ENCODE results near the gene C1QTNF2.

The C1QTNF2 gene

GRCh38 chr5:160370713-160371034 is 248 bp upstream of the C1QTNF2 start:
- no peak for TF ChIP-seq CTCF (conservative IDR thresholded peaks at IDR 0.05)
- TF ChIP-seq ZFX (IDR thresholded peaks at IDR 0.05): no peak
- no peak overlapping the region; the same call in 1 of the 2 replicates for H3K27ac ChIP-seq

- TF ChIP-seq ZFX (IDR thresholded peaks at IDR 0.05) (no peak), CTCF (conservative IDR thresholded peaks at IDR 0.05) (no peak)
- H3K27ac ChIP-seq: no peak overlapping the region
Observed at GRCh38 chr5:160367885-160368284, 2.5 kb downstream of the C1QTNF2 start.

GRCh38 chr5:160367261-160367660 is 3.2 kb downstream of the C1QTNF2 start:
- TF ChIP-seq ZFX (IDR thresholded peaks at IDR 0.05) (no peak), CTCF (conservative IDR thresholded peaks at IDR 0.05) (no peak)
- H3K27ac ChIP-seq: no peak overlapping the region

- TF ChIP-seq CTCF (conservative IDR thresholded peaks at IDR 0.05): no peak
- no peak for TF ChIP-seq ZFX (IDR thresholded peaks at IDR 0.05)
- no peak overlapping the region for H3K27ac ChIP-seq
Observed at GRCh38 chr5:160366230-160366629, 4.2 kb downstream of the C1QTNF2 start.

GRCh38 chr5:160363660-160364395 is 6.6 kb downstream of the C1QTNF2 start:
- no peak overlapping the region for H3K27ac ChIP-seq
- TF ChIP-seq ZFX (IDR thresholded peaks at IDR 0.05): no peak
- no peak for TF ChIP-seq CTCF (conservative IDR thresholded peaks at IDR 0.05)

GRCh38 chr5:160363211-160363610 is 7.2 kb downstream of the C1QTNF2 start:
- TF ChIP-seq CTCF (conservative IDR thresholded peaks at IDR 0.05) (no peak), ZFX (IDR thresholded peaks at IDR 0.05) (no peak)
- H3K27ac ChIP-seq: no peak overlapping the region

- no peak for TF ChIP-seq CTCF (conservative IDR thresholded peaks at IDR 0.05)
- TF ChIP-seq ZFX (IDR thresholded peaks at IDR 0.05): no peak
Observed at GRCh38 chr5:160361624-160362228, 8.7 kb downstream of the C1QTNF2 start.

More at GRCh38 chr5:160361624-160362228, 8.7 kb downstream of the C1QTNF2 start:
- H3K27ac ChIP-seq: no peak overlapping the region

Measured in C4-2B (cell line).